ENCODE measurements around the gene FBXO42. TPM values are rescaled to one million over a fixed set of nuclear protein-coding genes. Genes with fewer than 3 reads are reported as not detected.

The FBXO42 gene
- total RNA-seq, 2 donors from 2014 or later, result 17.6 to 20.0 TPM

GRCh38 chr1:16396591-16396990 is 44.3 kb upstream of the FBXO42 start:
- H3K9me3 ChIP-seq (ENCODE audit: control insufficient read depth, low read length), result no peaks in the 10 kb centered on the region
- H3K4me1 ChIP-seq (ENCODE audit: control insufficient read depth, insufficient read depth, low read length), result peaks cover 2% of the 10 kb centered on the region
- no peak overlapping the region for H3K9ac ChIP-seq (ENCODE audit: extremely low read depth, low read length, poor library complexity, severe bottlenecking)
- H3K36me3 Mint-ChIP-seq (ENCODE audit: low read depth), result peaks cover 30% of the 10 kb centered on the region
- WGBS, 2 experiments (ENCODE audit: insufficient coverage in 1 of 2, insufficient read length in 1 of 2), result 85 to 95% methylated on average over 4 to 7 of the region's 7 CpGs
- H3K27me3 Mint-ChIP-seq (ENCODE audit: insufficient read depth), result no peaks in the 10 kb centered on the region
- no peak overlapping the region for H3K4me3 ChIP-seq (ENCODE audit: low read length)
- no peak overlapping the region for H3K27ac ChIP-seq (ENCODE audit: low read depth, low read length)
- H3K9me3 Mint-ChIP-seq, result no peaks in the 10 kb centered on the region
- H3K36me3 ChIP-seq (ENCODE audit: control insufficient read depth, insufficient read depth, low read length), result peaks cover 38% of the 10 kb centered on the region
- H3K27me3 ChIP-seq (ENCODE audit: control insufficient read depth, insufficient read depth, low read length, poor library complexity, severe bottlenecking), result no peaks in the 10 kb centered on the region
- TF ChIP-seq CTCF (conservative IDR thresholded peaks at IDR 0.05), result no peak
- H3K27ac Mint-ChIP-seq, result peak overlapping the region; percentile 39
- DNase-seq, result no peak
- peaks cover 15% of the 10 kb centered on the region for H3K4me1 Mint-ChIP-seq
- H3K4me3 Mint-ChIP-seq, result no peak overlapping the region

- Mint-ChIP-seq H3K27ac (no peak overlapping the region), H3K36me3 (ENCODE audit: low read depth) (peaks cover 30% of the 10 kb centered on the region), H3K4me1 (peaks cover 30% of the 10 kb centered on the region), H3K9me3 (no peaks in the 10 kb centered on the region), H3K27me3 (ENCODE audit: insufficient read depth) (no peaks in the 10 kb centered on the region), H3K4me3 (no peak overlapping the region)
- Histone ChIP-seq H3K9ac (ENCODE audit: extremely low read depth, low read length, poor library complexity, severe bottlenecking) (no peak overlapping the region), H3K27me3 (ENCODE audit: control insufficient read depth, insufficient read depth, low read length, poor library complexity, severe bottlenecking) (no peaks in the 10 kb centered on the region), H3K9me3 (ENCODE audit: control insufficient read depth, low read length) (no peaks in the 10 kb centered on the region), H3K4me3 (ENCODE audit: low read length) (no peak overlapping the region), H3K36me3 (ENCODE audit: control insufficient read depth, insufficient read depth, low read length) (peaks cover 38% of the 10 kb centered on the region), H3K27ac (ENCODE audit: low read depth, low read length) (no peak overlapping the region), H3K4me1 (ENCODE audit: control insufficient read depth, insufficient read depth, low read length) (peaks cover 2% of the 10 kb centered on the region)
- DNase-seq, result no peak
- WGBS, 2 experiments (ENCODE audit: insufficient coverage in 1 of 2, insufficient read length in 1 of 2), result 91 to 99% methylated on average over 10 to 13 of the region's 13 CpGs
- no peak for TF ChIP-seq CTCF (conservative IDR thresholded peaks at IDR 0.05)
Observed at GRCh38 chr1:16394977-16395376, 42.7 kb upstream of the FBXO42 start.

- H3K9me3 Mint-ChIP-seq, result no peaks in the 10 kb centered on the region
- DNase-seq, result no peak
- 91 to 97% methylated on average over 8 to 10 of the region's 10 CpGs for WGBS, 2 experiments (ENCODE audit: insufficient coverage in 1 of 2, insufficient read length in 1 of 2)
- H3K4me3 ChIP-seq (ENCODE audit: low read length), result no peak overlapping the region
- H3K36me3 Mint-ChIP-seq (ENCODE audit: low read depth), result peaks cover 27% of the 10 kb centered on the region
- H3K4me3 Mint-ChIP-seq, result no peak overlapping the region
- no peak overlapping the region for H3K9ac ChIP-seq (ENCODE audit: extremely low read depth, low read length, poor library complexity, severe bottlenecking)
- no peaks in the 10 kb centered on the region for H3K9me3 ChIP-seq (ENCODE audit: control insufficient read depth, low read length)
- peak overlapping the region; percentile 48 for H3K27ac Mint-ChIP-seq
- peaks cover 30% of the 10 kb centered on the region for H3K4me1 Mint-ChIP-seq
- H3K4me1 ChIP-seq (ENCODE audit: control insufficient read depth, insufficient read depth, low read length), result peaks cover 2% of the 10 kb centered on the region
- peaks cover 38% of the 10 kb centered on the region for H3K36me3 ChIP-seq (ENCODE audit: control insufficient read depth, insufficient read depth, low read length)
- H3K27ac ChIP-seq (ENCODE audit: low read depth, low read length), result no peak overlapping the region
- no peaks in the 10 kb centered on the region for H3K27me3 ChIP-seq (ENCODE audit: control insufficient read depth, insufficient read depth, low read length, poor library complexity, severe bottlenecking)
- H3K27me3 Mint-ChIP-seq (ENCODE audit: insufficient read depth), result no peaks in the 10 kb centered on the region
- no peak for TF ChIP-seq CTCF (conservative IDR thresholded peaks at IDR 0.05)
Observed at GRCh38 chr1:16393570-16394521, 41.6 kb upstream of the FBXO42 start.
